HL-60 (cell line): Measurements from ENCODE around the gene GRIK1.

Experiments used
- CTCF ChIP-seq: IDR thresholded peaks from one replicate; pipeline ENCODE4 v1.5.1; 2011; ENCODE audit warnings: low read length, control low read depth, inconsistent platforms; ENCODE audit not compliant: insufficient read depth
- GABPA ChIP-seq: IDR thresholded peaks from 2 replicates; pipeline ENCODE4 v1.6.1; 2012; ENCODE audit warnings: low read depth
- POLR2AphosphoS5 ChIP-seq: IDR thresholded peaks from 2 replicates; pipeline ENCODE4 v1.6.1; 2012; ENCODE audit warnings: low read depth
- REST ChIP-seq: IDR thresholded peaks from 2 replicates; pipeline ENCODE4 v1.6.1; 2012; ENCODE audit warnings: low read depth; ENCODE audit not compliant: insufficient replicate concordance
- SPI1 ChIP-seq: IDR thresholded peaks from 2 replicates; pipeline ENCODE4 v1.6.1; 2012; ENCODE audit warnings: low read depth, mild to moderate bottlenecking, borderline replicate concordance

GRCh38 chr21:29684106-29684505 is 255.7 kb downstream of the GRIK1 start:
- TF ChIP-seq CTCF (no peak), REST (no peak), POLR2AphosphoS5 (no peak), GABPA (no peak), SPI1 (no peak)
